ENCODE measurements around the gene GPX6. TPM values are rescaled to one million over a fixed set of nuclear protein-coding genes. Genes with fewer than 3 reads are reported as not detected.
"Not testable (repeated sequence)": the region's sequence is repeated elsewhere in the genome, so short reads cannot be mapped to it uniquely, and the experiment has no call there.

GPX6 gene
- total and polyA plus RNA-seq, 11 donors = not detected

- 54 to 74% (median 59%) methylated on average over 12 of the region's 12 CpGs for WGBS, 4 donors
- H3K36me3 ChIP-seq = no peaks in the 10 kb centered on the region
- TF ChIP-seq POLR2A (IDR thresholded peaks at IDR 0.05) (no peak), CTCF (IDR thresholded peaks at IDR 0.05) (no peak)
- intact Hi-C loops (cut with DNase I) = no loop called here
- ATAC-seq (no peak), DNase-seq (no peak)
- H3K27me3 ChIP-seq = peaks cover 0 to 83% (median 14%) of the 10 kb centered on the region in 9 donors
- no peak overlapping the region for H3K27ac ChIP-seq
- H3K4me1 ChIP-seq = no peaks in the 10 kb centered on the region
- H3K9me3 ChIP-seq = no peaks in the 10 kb centered on the region
- no peak overlapping the region for H3K4me3 ChIP-seq
Observed at GRCh38 chr6:28478518-28478917, 37.1 kb downstream of the GPX6 start.

GRCh38 chr6:28474441-28475219 is 41.0 kb downstream of the GPX6 start:
- no peak overlapping the region for H3K27ac ChIP-seq
- 3 to 6% (median 5%) methylated on average over 18 of the region's 18 CpGs for WGBS, 4 donors
- H3K27me3 ChIP-seq = peaks cover 0 to 70% (median 16%) of the 10 kb centered on the region in 9 donors
- H3K4me3 ChIP-seq = peak overlapping the region in 2 of 12 donors; percentile 4 to 22
- ATAC-seq (peak in 1 of 4 donors; percentile 28), DNase-seq (no peak)
- H3K4me1 ChIP-seq = no peaks in the 10 kb centered on the region
- H3K36me3 ChIP-seq = no peaks in the 10 kb centered on the region
- intact Hi-C loops (cut with DNase I) = no loop called here
- no peaks in the 10 kb centered on the region for H3K9me3 ChIP-seq
- TF ChIP-seq CTCF (IDR thresholded peaks at IDR 0.05) = no peak
- TF ChIP-seq POLR2A (IDR thresholded peaks at IDR 0.05) = no peak

GRCh38 chr6:28469153-28469745 is 46.3 kb downstream of the GPX6 start:
- peaks cover 0 to 48% (median 20%) of the 10 kb centered on the region in 9 donors for H3K27me3 ChIP-seq
- DNase-seq = not testable (repeated sequence)

GRCh38 chr6:28468056-28468455 is 47.5 kb downstream of the GPX6 start:
- no peaks in the 10 kb centered on the region for H3K36me3 ChIP-seq
- no peak overlapping the region for H3K27ac ChIP-seq
- ATAC-seq = no peak
- 66 to 85% (median 74%) methylated on average over 7 of the region's 7 CpGs for WGBS, 4 donors
- no peak for TF ChIP-seq CTCF (IDR thresholded peaks at IDR 0.05)
- TF ChIP-seq POLR2A (IDR thresholded peaks at IDR 0.05) = no peak
- no peak overlapping the region for H3K4me3 ChIP-seq
- intact Hi-C loops (cut with DNase I) = no loop called here
- peaks cover 0 to 48% (median 22%) of the 10 kb centered on the region in 9 donors for H3K27me3 ChIP-seq
- no peaks in the 10 kb centered on the region for H3K9me3 ChIP-seq
- DNase-seq = no peak
- H3K4me1 ChIP-seq = no peaks in the 10 kb centered on the region

More at GRCh38 chr6:28469153-28469745, 46.3 kb downstream of the GPX6 start:
- intact Hi-C loops (cut with DNase I); H3K36me3 ChIP-seq; H3K9me3 ChIP-seq; H3K4me3 ChIP-seq; H3K27ac ChIP-seq; H3K4me1 ChIP-seq; ATAC-seq: not testable (repeated sequence)
- 91 to 95% (median 93%) methylated on average over 25 to 45 of the region's 45 CpGs for WGBS, 4 donors
